ENCODE data around the gene LRRC41.

LRRC41 gene

GRCh38 chr1:46278807-46279206 lies 24.6 kb downstream of the LRRC41 start:
- no peaks in the 10 kb centered on the region for H3K4me1 ChIP-seq (ENCODE audit: control extremely low read depth in 1 of 4, control insufficient read depth in 4 of 4, insufficient read depth in 4 of 4, low read length in 3 of 4)
- peaks cover 13 to 84% (median 56%) of the 10 kb centered on the region in 4 experiments for H3K36me3 ChIP-seq (ENCODE audit: control insufficient read depth in 4 of 4, insufficient read depth in 4 of 4, low read length in 3 of 4)
- H3K27ac ChIP-seq (ENCODE audit: insufficient read depth in 1 of 2, low read depth in 1 of 2, low read length in 2 of 2, poor library complexity in 1 of 2, severe bottlenecking in 2 of 2): no peak overlapping the region
- CTCF ChIA-PET: interaction anchor here (0.8 kb wide), 1 partner anchor 20 kb away, joined by 3 read pairs; no protein-coding TSS in a partner anchor
- no peaks in the 10 kb centered on the region for H3K27me3 ChIP-seq (replicated peaks in 2 of 5; ENCODE audit: control insufficient read depth in 4 of 5, insufficient read depth in 5 of 5, low read length in 4 of 5)
- no peaks in the 10 kb centered on the region for H3K9me3 ChIP-seq (ENCODE audit: control extremely low read depth in 1 of 5, control insufficient read depth in 4 of 5, insufficient read depth in 2 of 5, low read depth in 1 of 5, low read length in 4 of 5)
- POLR2A ChIA-PET: no interaction called here
- WGBS (ENCODE audit: insufficient coverage): 99% methylated on average over 12 of the region's 12 CpGs
- no peak for DNase-seq
- no peak overlapping the region for H3K4me3 ChIP-seq (ENCODE audit: control insufficient read depth in 1 of 7, extremely low read depth in 1 of 7, insufficient read depth in 4 of 7, low read depth in 2 of 7, low read length in 6 of 7)

- Histone ChIP-seq H3K27ac (ENCODE audit: insufficient read depth in 1 of 2, low read depth in 1 of 2, low read length in 2 of 2, poor library complexity in 1 of 2, severe bottlenecking in 2 of 2) (peak overlapping the region in 1 of 2 experiments; percentile 6), H3K9me3 (ENCODE audit: control extremely low read depth in 1 of 5, control insufficient read depth in 4 of 5, insufficient read depth in 2 of 5, low read depth in 1 of 5, low read length in 4 of 5) (no peaks in the 10 kb centered on the region), H3K36me3 (ENCODE audit: control insufficient read depth in 4 of 4, insufficient read depth in 4 of 4, low read length in 3 of 4) (peaks cover 16 to 89% (median 54%) of the 10 kb centered on the region in 4 experiments), H3K27me3 (replicated peaks in 2 of 5; ENCODE audit: control insufficient read depth in 4 of 5, insufficient read depth in 5 of 5, low read length in 4 of 5) (no peaks in the 10 kb centered on the region), H3K4me1 (ENCODE audit: control extremely low read depth in 1 of 4, control insufficient read depth in 4 of 4, insufficient read depth in 4 of 4, low read length in 3 of 4) (no peaks in the 10 kb centered on the region), H3K4me3 (ENCODE audit: control insufficient read depth in 1 of 7, extremely low read depth in 1 of 7, insufficient read depth in 4 of 7, low read depth in 2 of 7, low read length in 6 of 7) (no peak overlapping the region)
- POLR2A ChIA-PET: interaction anchor here (0.6 to 1.1 kb wide), 2 partner anchors 16 to 75 kb away, joined by 3 read pairs; no protein-coding TSS in a partner anchor
- 98% methylated on average over 5 of the region's 14 CpGs for WGBS (ENCODE audit: insufficient coverage)
- no peak for DNase-seq
- CTCF ChIA-PET: interaction anchor here (0.8 to 2.1 kb wide), 4 partner anchors 10 to 54 kb away, joined by 3 to 5 read pairs (median 3); no protein-coding TSS in a partner anchor
Observed at GRCh38 chr1:46277658-46278373, 25.6 kb downstream of the LRRC41 start.

- ChIA-PET POLR2A (no interaction called here), CTCF (interaction anchor here (1.2 to 2.8 kb wide), 4 partner anchors 10 to 20 kb away, joined by 3 to 9 read pairs (median 4); no protein-coding TSS in a partner anchor)
- no peak for DNase-seq
- 98% methylated on average over 6 of the region's 6 CpGs for WGBS (ENCODE audit: insufficient coverage)
- H3K4me3 ChIP-seq (ENCODE audit: control insufficient read depth in 1 of 7, extremely low read depth in 1 of 7, insufficient read depth in 4 of 7, low read depth in 2 of 7, low read length in 6 of 7): no peak overlapping the region
- peaks cover 14 to 89% (median 48%) of the 10 kb centered on the region in 4 experiments for H3K36me3 ChIP-seq (ENCODE audit: control insufficient read depth in 4 of 4, insufficient read depth in 4 of 4, low read length in 3 of 4)
- H3K9me3 ChIP-seq (ENCODE audit: control extremely low read depth in 1 of 5, control insufficient read depth in 4 of 5, insufficient read depth in 2 of 5, low read depth in 1 of 5, low read length in 4 of 5): no peaks in the 10 kb centered on the region
- H3K27ac ChIP-seq (ENCODE audit: insufficient read depth in 1 of 2, low read depth in 1 of 2, low read length in 2 of 2, poor library complexity in 1 of 2, severe bottlenecking in 2 of 2): no peak overlapping the region
- no peaks in the 10 kb centered on the region for H3K27me3 ChIP-seq (replicated peaks in 2 of 5; ENCODE audit: control insufficient read depth in 4 of 5, insufficient read depth in 5 of 5, low read length in 4 of 5)
- H3K4me1 ChIP-seq (ENCODE audit: control extremely low read depth in 1 of 4, control insufficient read depth in 4 of 4, insufficient read depth in 4 of 4, low read length in 3 of 4): no peaks in the 10 kb centered on the region
Observed at GRCh38 chr1:46275030-46275337, 28.4 kb downstream of the LRRC41 start.

GRCh38 chr1:46274225-46275029 lies 29.0 kb downstream of the LRRC41 start:
- POLR2A ChIA-PET: interaction anchor here (0.6 kb wide), 1 partner anchor 200 kb away, joined by 3 read pairs; no protein-coding TSS in a partner anchor
- no peak for DNase-seq
- no peaks in the 10 kb centered on the region for H3K9me3 ChIP-seq (ENCODE audit: control extremely low read depth in 1 of 5, control insufficient read depth in 4 of 5, insufficient read depth in 2 of 5, low read depth in 1 of 5, low read length in 4 of 5)
- CTCF ChIA-PET: interaction anchor here (1.0 to 2.8 kb wide), 4 partner anchors 9 to 20 kb away, joined by 3 to 9 read pairs (median 4); no protein-coding TSS in a partner anchor
- peaks cover 13 to 84% (median 46%) of the 10 kb centered on the region in 4 experiments for H3K36me3 ChIP-seq (ENCODE audit: control insufficient read depth in 4 of 4, insufficient read depth in 4 of 4, low read length in 3 of 4)
- no peaks in the 10 kb centered on the region for H3K27me3 ChIP-seq (replicated peaks in 2 of 5; ENCODE audit: control insufficient read depth in 4 of 5, insufficient read depth in 5 of 5, low read length in 4 of 5)
- H3K4me1 ChIP-seq (ENCODE audit: control extremely low read depth in 1 of 4, control insufficient read depth in 4 of 4, insufficient read depth in 4 of 4, low read length in 3 of 4): no peaks in the 10 kb centered on the region
- H3K27ac ChIP-seq (ENCODE audit: insufficient read depth in 1 of 2, low read depth in 1 of 2, low read length in 2 of 2, poor library complexity in 1 of 2, severe bottlenecking in 2 of 2): no peak overlapping the region
- no peak overlapping the region for H3K4me3 ChIP-seq (ENCODE audit: control insufficient read depth in 1 of 7, extremely low read depth in 1 of 7, insufficient read depth in 4 of 7, low read depth in 2 of 7, low read length in 6 of 7)
- 100% methylated on average over 3 of the region's 6 CpGs for WGBS (ENCODE audit: insufficient coverage)

GRCh38 chr1:46268578-46268977 lies 34.8 kb downstream of the LRRC41 start:
- Histone ChIP-seq H3K27ac (ENCODE audit: insufficient read depth in 1 of 2, low read depth in 1 of 2, low read length in 2 of 2, poor library complexity in 1 of 2, severe bottlenecking in 2 of 2) (no peak overlapping the region), H3K9me3 (ENCODE audit: control extremely low read depth in 1 of 5, control insufficient read depth in 4 of 5, insufficient read depth in 2 of 5, low read depth in 1 of 5, low read length in 4 of 5) (no peaks in the 10 kb centered on the region), H3K4me1 (ENCODE audit: control extremely low read depth in 1 of 4, control insufficient read depth in 4 of 4, insufficient read depth in 4 of 4, low read length in 3 of 4) (no peaks in the 10 kb centered on the region), H3K4me3 (ENCODE audit: control insufficient read depth in 1 of 7, extremely low read depth in 1 of 7, insufficient read depth in 4 of 7, low read depth in 2 of 7, low read length in 6 of 7) (no peak overlapping the region), H3K36me3 (ENCODE audit: control insufficient read depth in 4 of 4, insufficient read depth in 4 of 4, low read length in 3 of 4) (peaks cover 22 to 86% (median 53%) of the 10 kb centered on the region in 4 experiments), H3K27me3 (replicated peaks in 2 of 5; ENCODE audit: control insufficient read depth in 4 of 5, insufficient read depth in 5 of 5, low read length in 4 of 5) (no peaks in the 10 kb centered on the region)
- no CpG with 5 or more reads among the region's 1 CpG for WGBS (ENCODE audit: insufficient coverage)
- DNase-seq: no peak
- CTCF ChIA-PET: interaction anchor here (1.3 kb wide), 1 partner anchor 82 kb away, joined by 4 read pairs; no protein-coding TSS in a partner anchor
- POLR2A ChIA-PET: no interaction called here

GRCh38 chr1:46263146-46263545 lies 40.3 kb downstream of the LRRC41 start:
- Histone ChIP-seq H3K4me1 (ENCODE audit: control extremely low read depth in 1 of 4, control insufficient read depth in 4 of 4, insufficient read depth in 4 of 4, low read length in 3 of 4) (no peaks in the 10 kb centered on the region), H3K27ac (ENCODE audit: insufficient read depth in 1 of 2, low read depth in 1 of 2, low read length in 2 of 2, poor library complexity in 1 of 2, severe bottlenecking in 2 of 2) (no peak overlapping the region), H3K27me3 (replicated peaks in 2 of 5; ENCODE audit: control insufficient read depth in 4 of 5, insufficient read depth in 5 of 5, low read length in 4 of 5) (no peaks in the 10 kb centered on the region), H3K36me3 (ENCODE audit: control insufficient read depth in 4 of 4, insufficient read depth in 4 of 4, low read length in 3 of 4) (peaks cover 21 to 92% (median 67%) of the 10 kb centered on the region in 4 experiments), H3K9me3 (ENCODE audit: control extremely low read depth in 1 of 5, control insufficient read depth in 4 of 5, insufficient read depth in 2 of 5, low read depth in 1 of 5, low read length in 4 of 5) (no peaks in the 10 kb centered on the region), H3K4me3 (ENCODE audit: control insufficient read depth in 1 of 7, extremely low read depth in 1 of 7, insufficient read depth in 4 of 7, low read depth in 2 of 7, low read length in 6 of 7) (no peak overlapping the region)
- DNase-seq: no peak
- ChIA-PET CTCF (interaction anchor here (0.6 to 2.7 kb wide), 5 partner anchors 11 to 75 kb away, joined by 3 to 9 read pairs (median 3); no protein-coding TSS in a partner anchor), POLR2A (no interaction called here)
- WGBS (ENCODE audit: insufficient coverage): 89% methylated on average over 1 of the region's 2 CpGs

All from common myeloid progenitor, CD34-positive (primary cell).